ENCODE measurements around the gene UGT1A8.
"Not testable (repeated sequence)": the region's sequence is repeated elsewhere in the genome, so short reads cannot be mapped to it uniquely, and the experiment has no call there.

Gene UGT1A8

DNA sequence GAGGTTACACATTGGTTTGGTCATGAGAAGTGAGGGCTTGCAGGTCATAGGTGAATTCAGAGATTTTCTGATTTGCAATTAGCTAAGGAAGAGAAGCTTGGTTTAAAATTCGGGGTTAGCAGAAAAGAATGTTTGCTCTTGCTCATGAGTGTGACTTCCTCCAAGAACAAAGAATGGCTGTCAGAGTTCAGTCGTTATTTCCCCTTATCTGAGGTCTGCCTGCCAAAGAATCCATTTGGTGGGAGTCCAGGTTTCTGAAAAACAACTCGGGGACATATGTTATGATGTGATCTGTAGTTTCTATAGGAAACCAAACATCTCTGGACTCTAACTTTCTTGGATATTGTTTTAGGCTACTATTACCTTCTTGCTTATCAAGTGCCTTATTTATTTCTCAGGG lies 72.1 kb downstream of the UGT1A8 start:
- Histone ChIP-seq H3K27me3 (ENCODE audit: control insufficient read depth, insufficient read depth, low read length) (no peaks in the 10 kb centered on the region), H3K4me2 (ENCODE audit: low read length) (no peak overlapping the region), H3K9me3 (replicated peaks; ENCODE audit: low read length) (no peaks in the 10 kb centered on the region), H3K4me3 (ENCODE audit: low read length) (no peak overlapping the region), H3K9ac (ENCODE audit: low read depth, low read length) (no peak overlapping the region), H3K36me3 (ENCODE audit: insufficient read depth, low read length) (no peaks in the 10 kb centered on the region), H3K4me1 (ENCODE audit: control insufficient read depth, insufficient read depth, low read length) (no peaks in the 10 kb centered on the region)

DNA sequence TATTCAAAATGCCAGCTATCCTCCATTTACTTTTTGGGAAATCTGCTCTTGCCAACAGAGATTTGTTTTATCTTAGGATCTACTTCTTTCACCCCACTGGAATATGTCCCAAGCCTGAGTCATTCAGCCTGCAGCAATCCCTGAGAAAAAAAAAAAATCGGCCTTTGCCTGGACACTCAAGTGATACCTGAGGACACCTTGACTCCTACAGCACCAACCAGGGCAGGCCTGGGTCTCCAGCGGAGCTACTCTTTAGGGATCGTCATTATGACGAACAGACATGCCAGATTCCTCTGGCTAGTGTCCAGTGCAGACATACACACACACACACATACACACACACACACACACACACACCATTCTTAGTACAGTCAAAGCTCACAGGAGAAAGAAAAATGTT lies 73.0 kb downstream of the UGT1A8 start:
- Histone ChIP-seq H3K4me1 (ENCODE audit: control insufficient read depth, insufficient read depth, low read length) (no peaks in the 10 kb centered on the region), H3K9me3 (replicated peaks; ENCODE audit: low read length) (no peaks in the 10 kb centered on the region), H3K4me3 (ENCODE audit: low read length) (no peak overlapping the region), H3K36me3 (ENCODE audit: insufficient read depth, low read length) (no peaks in the 10 kb centered on the region), H3K9ac (ENCODE audit: low read depth, low read length) (no peak overlapping the region), H3K4me2 (ENCODE audit: low read length) (no peak overlapping the region), H3K27me3 (ENCODE audit: control insufficient read depth, insufficient read depth, low read length) (no peaks in the 10 kb centered on the region)

DNA sequence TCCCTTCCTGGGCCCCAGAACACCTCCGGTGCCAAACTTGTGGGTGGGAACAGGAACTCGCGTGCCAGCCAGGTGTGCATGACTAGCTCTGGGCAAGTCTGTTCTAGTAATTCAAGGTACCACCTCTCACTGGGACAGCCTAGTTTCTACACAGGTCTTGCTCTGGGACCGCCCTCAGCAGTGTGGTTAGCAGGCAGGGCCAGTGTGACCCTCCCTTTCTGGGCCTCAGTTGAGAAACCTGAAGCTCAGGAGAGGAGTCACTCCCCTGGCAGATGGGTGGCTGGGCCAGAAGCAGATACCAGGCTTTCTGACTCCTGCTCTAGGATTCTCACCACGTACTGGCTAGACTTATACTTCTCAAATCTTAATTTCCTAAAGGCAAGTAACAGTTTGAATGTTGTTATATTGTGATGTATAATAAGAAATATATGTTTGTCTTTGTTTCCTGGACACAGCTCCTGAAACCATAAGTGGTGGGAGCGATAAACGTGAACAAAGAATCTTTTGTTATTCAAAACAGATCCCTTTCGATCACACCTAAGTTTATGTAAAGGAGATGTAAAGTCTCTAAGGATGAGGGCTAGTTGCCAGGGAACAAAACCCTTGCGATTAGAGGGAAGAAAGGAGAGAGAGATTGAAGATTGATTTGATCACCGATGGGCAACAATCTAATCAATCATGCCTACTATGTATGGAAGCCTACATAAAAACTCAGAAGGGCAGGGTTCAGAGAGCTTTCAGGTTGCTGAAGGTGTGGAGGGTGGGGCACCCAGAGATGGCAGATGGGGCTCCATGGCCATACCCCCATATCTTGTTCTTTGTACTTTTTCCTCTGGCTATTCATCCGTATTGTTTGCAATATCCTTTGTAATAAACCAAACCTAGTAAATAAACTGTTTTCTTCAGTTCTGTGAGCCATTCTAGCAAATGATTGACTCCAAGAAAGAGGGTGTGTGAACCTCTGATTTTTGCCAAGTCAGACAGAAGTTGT lies 74.3 kb downstream of the UGT1A8 start:
- H3K36me3 ChIP-seq (ENCODE audit: insufficient read depth, low read length), result no peaks in the 10 kb centered on the region
- no peaks in the 10 kb centered on the region for H3K27me3 ChIP-seq (ENCODE audit: control insufficient read depth, insufficient read depth, low read length)
- H3K9me3 ChIP-seq (replicated peaks; ENCODE audit: low read length), result no peaks in the 10 kb centered on the region
- no peak overlapping the region for H3K4me2 ChIP-seq (ENCODE audit: low read length)
- H3K4me3 ChIP-seq (ENCODE audit: low read length), result no peak overlapping the region
- no peaks in the 10 kb centered on the region for H3K4me1 ChIP-seq (ENCODE audit: control insufficient read depth, insufficient read depth, low read length)
- no peak overlapping the region for H3K9ac ChIP-seq (ENCODE audit: low read depth, low read length)

DNA sequence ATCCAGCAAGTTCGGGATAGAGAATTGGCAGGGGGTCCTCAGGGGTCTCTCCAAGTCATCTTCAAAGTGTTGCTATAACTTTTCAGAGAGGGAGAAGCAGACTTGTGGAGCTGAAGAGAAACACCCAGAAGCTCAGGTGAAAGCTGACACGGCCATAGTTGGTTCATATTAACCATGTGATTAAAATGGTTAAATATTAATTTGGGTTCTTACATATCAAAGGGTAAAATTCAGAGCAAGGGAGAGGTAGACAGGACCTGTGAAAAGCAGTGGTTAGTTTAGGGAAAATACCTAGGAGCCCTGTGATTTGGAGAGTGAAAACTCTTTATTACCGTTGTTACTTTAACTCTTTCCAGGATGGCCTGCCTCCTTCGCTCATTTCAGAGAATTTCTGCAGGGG lies 75.2 kb downstream of the UGT1A8 start, which contains the start of gene UGT1A6:
Gene UGT1A6 (plus strand): TSS at position 243 of the 400 bp plus-strand sequence. CDS start 115 bp downstream, at position 358.
- Histone ChIP-seq H3K27me3 (ENCODE audit: control insufficient read depth, insufficient read depth, low read length) (no peaks in the 10 kb centered on the region), H3K36me3 (ENCODE audit: insufficient read depth, low read length) (no peaks in the 10 kb centered on the region), H3K4me3 (ENCODE audit: low read length) (no peak within 1 kb of the TSS), H3K4me1 (ENCODE audit: control insufficient read depth, insufficient read depth, low read length) (no peaks in the 10 kb centered on the region), H3K4me2 (ENCODE audit: low read length) (no peak within 1 kb of the TSS), H3K9me3 (replicated peaks; ENCODE audit: low read length) (no peaks in the 10 kb centered on the region), H3K9ac (ENCODE audit: low read depth, low read length) (no peak within 1 kb of the TSS)

DNA sequence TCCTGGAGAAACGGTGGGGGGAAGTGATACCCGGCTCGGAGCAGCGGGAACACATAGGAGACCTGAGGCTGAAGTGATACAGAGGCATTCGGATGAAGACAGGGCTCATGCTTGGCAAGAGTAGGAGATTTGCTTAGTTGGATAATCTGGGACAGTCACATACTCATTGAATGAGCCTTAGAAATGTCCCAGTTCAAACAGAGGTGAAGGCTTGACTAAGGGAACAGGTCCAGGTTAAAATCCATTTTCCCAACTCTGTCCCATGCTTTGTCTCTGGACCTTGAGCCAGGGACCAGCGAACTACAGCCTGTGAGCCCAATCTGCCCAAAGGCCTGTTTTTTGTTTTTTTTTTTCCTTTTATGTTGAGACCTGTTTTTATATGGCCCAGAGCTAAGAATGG lies 76.5 kb downstream of the UGT1A8 start:
- H3K27me3 ChIP-seq (ENCODE audit: control insufficient read depth, insufficient read depth, low read length), result no peaks in the 10 kb centered on the region

DNA sequence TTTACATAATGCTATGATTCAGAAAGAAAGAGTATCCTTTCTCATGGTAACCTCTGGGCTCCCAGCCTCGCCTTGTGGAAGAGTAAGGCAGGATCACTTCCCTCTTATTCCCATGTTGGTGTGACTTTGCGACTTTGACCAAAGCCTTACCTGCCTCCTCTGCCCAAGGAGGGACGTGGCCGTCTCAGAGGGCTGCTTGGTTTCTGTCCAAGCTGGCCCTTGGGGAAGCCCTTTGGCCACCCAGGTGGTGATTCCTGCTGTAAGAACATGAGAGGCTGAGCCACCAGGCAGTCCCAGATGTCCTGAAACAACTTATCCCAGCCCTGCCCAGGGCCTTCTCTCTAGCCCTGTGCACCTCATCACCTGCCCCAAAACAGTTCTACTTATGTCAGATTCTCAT lies 81.3 kb downstream of the UGT1A8 start:
- Histone ChIP-seq H3K4me2 (ENCODE audit: low read length) (no peak overlapping the region), H3K9ac (ENCODE audit: low read depth, low read length) (no peak overlapping the region), H3K27me3 (ENCODE audit: control insufficient read depth, insufficient read depth, low read length) (no peaks in the 10 kb centered on the region), H3K4me1 (ENCODE audit: control insufficient read depth, insufficient read depth, low read length) (peaks cover 3% of the 10 kb centered on the region), H3K4me3 (ENCODE audit: low read length) (no peak overlapping the region), H3K36me3 (ENCODE audit: insufficient read depth, low read length) (no peaks in the 10 kb centered on the region), H3K9me3 (replicated peaks; ENCODE audit: low read length) (no peaks in the 10 kb centered on the region)

More for the DNA sequence above, 76.5 kb downstream of the UGT1A8 start:
- H3K9ac ChIP-seq (ENCODE audit: low read depth, low read length), result no peak overlapping the region
- H3K4me2 ChIP-seq (ENCODE audit: low read length), result no peak overlapping the region
- H3K4me3 ChIP-seq (ENCODE audit: low read length), result no peak overlapping the region
- H3K36me3 ChIP-seq (ENCODE audit: insufficient read depth, low read length), result no peaks in the 10 kb centered on the region
- no peaks in the 10 kb centered on the region for H3K9me3 ChIP-seq (replicated peaks; ENCODE audit: low read length)
- no peaks in the 10 kb centered on the region for H3K4me1 ChIP-seq (ENCODE audit: control insufficient read depth, insufficient read depth, low read length)

DNA sequence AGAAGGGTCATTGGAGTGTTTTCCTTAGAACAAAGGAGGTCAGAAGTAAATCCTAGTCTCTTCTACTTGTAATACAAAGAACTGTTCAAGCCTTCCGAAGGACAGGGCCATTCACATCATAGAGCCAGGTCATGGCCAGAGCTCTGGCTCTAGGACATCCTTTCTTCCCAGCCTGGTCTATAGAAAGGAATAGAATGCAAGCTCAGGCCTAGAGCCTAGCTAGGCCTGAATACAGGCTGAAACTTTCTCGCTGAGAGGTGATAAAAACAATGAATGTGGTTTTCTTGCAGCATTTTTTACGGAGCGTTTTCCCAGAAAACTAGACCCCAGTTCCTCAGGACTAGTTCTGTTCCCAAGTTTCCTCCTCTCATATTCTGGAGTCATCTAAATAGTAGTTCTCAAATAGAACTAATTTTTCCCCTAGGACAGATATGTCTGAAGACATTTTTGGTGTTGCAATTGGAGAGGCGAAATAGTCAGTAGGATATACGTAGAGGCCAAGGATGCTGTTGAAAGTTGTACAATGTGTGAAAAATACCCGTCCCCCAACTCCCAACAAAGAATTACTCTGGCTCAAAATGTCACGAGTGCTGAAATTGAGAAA lies 82.1 kb downstream of the UGT1A8 start:
- Histone ChIP-seq H3K4me3 (ENCODE audit: low read length) (no peak overlapping the region), H3K9ac (ENCODE audit: low read depth, low read length) (no peak overlapping the region), H3K9me3 (replicated peaks; ENCODE audit: low read length) (no peaks in the 10 kb centered on the region), H3K4me1 (ENCODE audit: control insufficient read depth, insufficient read depth, low read length) (peaks cover 3% of the 10 kb centered on the region), H3K27me3 (ENCODE audit: control insufficient read depth, insufficient read depth, low read length) (no peaks in the 10 kb centered on the region), H3K36me3 (ENCODE audit: insufficient read depth, low read length) (no peaks in the 10 kb centered on the region), H3K4me2 (ENCODE audit: low read length) (no peak overlapping the region)

DNA sequence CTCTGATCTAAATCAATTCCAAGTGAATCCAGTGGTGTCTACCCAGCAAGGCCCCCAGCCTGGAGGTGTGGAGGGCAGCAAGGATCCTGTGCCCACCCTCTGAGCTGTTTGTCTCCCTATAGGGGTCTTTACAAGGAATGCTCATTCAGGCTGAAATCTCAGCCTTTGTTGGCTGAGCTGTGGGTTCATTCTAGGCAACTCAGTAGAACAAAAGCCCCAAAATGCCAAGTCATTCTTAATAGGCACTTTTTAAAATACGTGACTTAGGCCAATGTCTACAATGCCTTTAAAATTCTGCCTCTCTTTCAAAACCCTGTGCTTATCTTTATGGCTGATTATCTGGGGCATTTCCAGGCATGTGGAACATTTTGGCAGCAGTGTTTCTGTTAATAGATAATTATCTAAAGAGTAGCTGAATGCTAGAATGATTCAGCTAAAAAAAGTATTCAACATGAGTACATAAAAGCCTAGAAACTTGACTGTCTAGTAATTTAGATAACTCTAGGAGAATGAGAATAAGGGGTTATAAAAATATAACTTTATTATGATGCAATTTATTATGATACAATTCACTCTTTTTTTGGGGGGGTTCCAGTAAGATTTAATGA lies 82.7 kb downstream of the UGT1A8 start:
- H3K9ac ChIP-seq (ENCODE audit: low read depth, low read length), result no peak overlapping the region

DNA sequence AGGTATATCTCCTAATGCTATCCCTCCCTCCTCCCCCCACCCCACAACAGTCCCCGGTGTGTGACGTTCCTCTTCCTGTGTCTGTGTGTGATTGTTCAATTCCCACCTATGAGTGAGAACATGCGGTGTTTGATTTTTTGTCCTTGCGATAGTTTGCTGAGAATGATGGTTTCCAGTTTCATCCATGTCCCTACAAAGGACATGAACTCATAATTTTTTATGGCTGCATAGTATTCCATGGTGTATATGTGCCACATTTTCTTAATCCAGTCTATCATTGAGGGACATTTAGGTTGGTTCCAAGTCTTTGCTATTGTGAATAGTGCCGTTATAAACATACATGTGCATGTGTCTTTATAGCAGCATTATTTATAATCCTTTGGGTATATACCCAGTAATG lies 83.4 kb downstream of the UGT1A8 start:
- not testable (repeated sequence) for H3K27me3 ChIP-seq (ENCODE audit: control insufficient read depth, insufficient read depth, low read length); H3K4me2 ChIP-seq (ENCODE audit: low read length); H3K9me3 ChIP-seq (replicated peaks; ENCODE audit: low read length); H3K4me1 ChIP-seq (ENCODE audit: control insufficient read depth, insufficient read depth, low read length); H3K9ac ChIP-seq (ENCODE audit: low read depth, low read length); H3K4me3 ChIP-seq (ENCODE audit: low read length); H3K36me3 ChIP-seq (ENCODE audit: insufficient read depth, low read length)

More for the DNA sequence above, 82.7 kb downstream of the UGT1A8 start:
- Histone ChIP-seq H3K4me3 (ENCODE audit: low read length) (no peak overlapping the region), H3K9me3 (replicated peaks; ENCODE audit: low read length) (no peaks in the 10 kb centered on the region), H3K4me1 (ENCODE audit: control insufficient read depth, insufficient read depth, low read length) (peaks cover 3% of the 10 kb centered on the region), H3K36me3 (ENCODE audit: insufficient read depth, low read length) (no peaks in the 10 kb centered on the region), H3K4me2 (ENCODE audit: low read length) (no peak overlapping the region), H3K27me3 (ENCODE audit: control insufficient read depth, insufficient read depth, low read length) (no peaks in the 10 kb centered on the region)

DNA sequence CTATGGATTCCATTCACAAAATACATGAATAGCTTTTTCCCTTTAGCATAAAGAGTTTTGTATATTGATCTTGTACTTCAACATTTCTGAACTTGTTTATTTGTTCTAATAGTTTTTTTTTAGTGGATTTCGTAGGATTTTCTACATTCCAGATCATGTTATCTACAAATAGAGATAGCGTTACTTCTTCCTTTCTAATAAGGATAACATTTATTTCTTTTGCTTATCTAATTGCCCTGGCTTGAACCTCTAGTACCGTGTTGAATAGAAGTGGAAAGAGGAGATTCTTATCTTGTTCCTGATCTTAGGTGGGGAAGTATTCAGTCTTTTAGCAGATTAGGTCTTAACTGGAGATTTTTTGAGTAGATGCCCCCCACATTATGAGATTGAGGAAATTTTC lies 84.8 kb downstream of the UGT1A8 start:
- Histone ChIP-seq H3K4me3 (ENCODE audit: low read length) (no peak overlapping the region), H3K4me2 (ENCODE audit: low read length) (no peak overlapping the region)

DNA sequence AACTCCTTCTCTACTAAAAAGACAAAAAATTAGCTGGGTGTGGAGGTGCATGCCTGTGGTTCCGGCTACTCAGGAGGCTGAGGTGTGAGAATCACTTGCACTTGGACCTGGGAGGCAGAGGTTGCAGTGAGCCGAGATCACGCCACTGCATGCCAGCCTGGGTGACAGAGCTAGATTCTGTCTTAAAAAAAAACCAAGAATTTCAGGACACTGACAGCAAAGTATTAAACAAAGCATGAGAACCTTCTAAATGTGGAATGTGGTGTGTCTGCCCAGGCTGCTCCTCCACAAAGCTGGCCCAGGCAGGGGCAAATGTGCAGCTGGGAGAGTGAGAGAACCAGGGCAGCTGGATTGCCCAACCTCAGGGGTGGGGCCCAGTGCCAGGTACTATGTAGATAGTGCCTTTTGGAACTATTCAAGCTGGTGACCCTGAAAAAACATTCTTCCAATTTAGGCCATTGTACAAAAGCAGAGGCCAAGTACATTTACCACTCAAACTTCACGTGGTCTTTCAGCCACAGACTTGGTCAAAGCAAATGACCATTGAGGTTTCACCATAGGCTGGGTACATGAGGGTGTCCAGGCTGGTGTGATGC lies 88.6 kb downstream of the UGT1A8 start:
- Histone ChIP-seq H3K9me3 (replicated peaks; ENCODE audit: low read length) (no peaks in the 10 kb centered on the region), H3K9ac (ENCODE audit: low read depth, low read length) (no peak overlapping the region), H3K4me2 (ENCODE audit: low read length) (no peak overlapping the region), H3K4me3 (ENCODE audit: low read length) (no peak overlapping the region), H3K36me3 (ENCODE audit: insufficient read depth, low read length) (no peaks in the 10 kb centered on the region), H3K4me1 (ENCODE audit: control insufficient read depth, insufficient read depth, low read length) (peaks cover 17% of the 10 kb centered on the region), H3K27me3 (ENCODE audit: control insufficient read depth, insufficient read depth, low read length) (peaks cover 2% of the 10 kb centered on the region)

More for the DNA sequence above, 84.8 kb downstream of the UGT1A8 start:
- Histone ChIP-seq H3K4me1 (ENCODE audit: control insufficient read depth, insufficient read depth, low read length) (peaks cover 14% of the 10 kb centered on the region), H3K27me3 (ENCODE audit: control insufficient read depth, insufficient read depth, low read length) (no peaks in the 10 kb centered on the region), H3K9me3 (replicated peaks; ENCODE audit: low read length) (no peaks in the 10 kb centered on the region), H3K36me3 (ENCODE audit: insufficient read depth, low read length) (no peaks in the 10 kb centered on the region), H3K9ac (ENCODE audit: low read depth, low read length) (no peak overlapping the region)
